CD4-positive, alpha-beta memory T cell (primary cell): ENCODE results near the gene FBRSL1. TPM values are rescaled to one million over a fixed set of nuclear protein-coding genes. Genes with fewer than 3 reads are reported as not detected.
A peak's percentile ranks its signal among the peaks of the same experiment; 100 is the strongest.

Source experiments
- CTCF ChIA-PET: fragments of 350-600 bp; sonication (Branson Sonifier 250); formaldehyde crosslinking; loops from one replicate; lab custom pipeline; 2021; ENCODE audit warnings: inconsistent platforms; ENCODE audit not compliant: partially characterized antibody; lab: Charles Lee
- POLR2A ChIA-PET: fragments of 350-600 bp; sonication (Branson Sonifier 250); formaldehyde crosslinking; loops from one replicate; lab custom pipeline; 2021; ENCODE audit not compliant: partially characterized antibody; lab: Charles Lee
- DNase-seq, 5 donors: peaks; one replicate each; pipeline versions ENCODE4 v3.0.0 to v3.0.0-alpha.2; 2020 to 2022; ENCODE audit warnings: mixed read lengths in 1 of 5
- H3K27ac ChIP-seq: one replicate; pipeline ENCODE4 v1.7.0; 2013; ENCODE audit warnings: low read depth, low read length
- H3K27me3 ChIP-seq: 2 replicates; pipeline ENCODE4 v1.7.0; 2013; ENCODE audit warnings: mild to moderate bottlenecking, low read length, moderate library complexity; ENCODE audit not compliant: insufficient read depth
- H3K36me3 ChIP-seq: 2 replicates; pipeline ENCODE4 v1.7.0; 2013; ENCODE audit warnings: mild to moderate bottlenecking, low read length, moderate library complexity; ENCODE audit not compliant: insufficient read depth
- H3K4me1 ChIP-seq: 2 replicates; pipeline ENCODE4 v1.7.0; 2013; ENCODE audit warnings: mild to moderate bottlenecking, low read length, moderate library complexity; ENCODE audit not compliant: insufficient read depth
- H3K4me3 ChIP-seq, 2 donors: one replicate each; pipeline ENCODE4 v1.7.0; 2013; ENCODE audit warnings: low read length in 2 of 2, mild to moderate bottlenecking in 1 of 2
- H3K9me3 ChIP-seq, 2 donors: one replicate each; pipeline ENCODE4 v1.7.0; 2013; ENCODE audit warnings: low read length in 2 of 2, control low read depth in 1 of 2; ENCODE audit not compliant: control insufficient read depth in 1 of 2
- H3K27ac Mint-ChIP-seq, 7 donors: one replicate each; pipeline ENCODE4 v1.8.0; 2020 to 2021; ENCODE audit warnings: mixed read lengths in 7 of 7, mild to moderate bottlenecking in 6 of 7, inconsistent platforms in 3 of 7, moderate library complexity in 3 of 7
- H3K27me3 Mint-ChIP-seq, 2 donors: one replicate each; pipeline ENCODE4 v1.8.0; 2020 to 2021; ENCODE audit warnings: mixed read lengths in 2 of 2
- H3K36me3 Mint-ChIP-seq, 2 donors: one replicate each; pipeline ENCODE4 v1.8.0; 2020 to 2021; ENCODE audit warnings: mixed read lengths in 2 of 2, inconsistent platforms in 1 of 2, mild to moderate bottlenecking in 1 of 2
- H3K4me1 Mint-ChIP-seq, 4 donors: one replicate each; pipeline ENCODE4 v1.8.0; 2020 to 2021; ENCODE audit warnings: mixed read lengths in 4 of 4, mild to moderate bottlenecking in 1 of 4
- H3K4me3 Mint-ChIP-seq, 8 donors: one replicate each; pipeline ENCODE4 v1.8.0; 2020 to 2021; ENCODE audit warnings: mixed read lengths in 8 of 8, mild to moderate bottlenecking in 7 of 8, moderate library complexity in 6 of 8, inconsistent platforms in 3 of 8
- H3K9me3 Mint-ChIP-seq, 8 donors: one replicate each; pipeline ENCODE4 v1.8.0; 2020 to 2021; ENCODE audit warnings: mixed read lengths in 8 of 8, mild to moderate bottlenecking in 5 of 8, inconsistent platforms in 3 of 8, moderate library complexity in 1 of 8
- intact Hi-C: fragments of 100-400 bp; cut with micrococcal nuclease; formaldehyde crosslinking; loops from one replicate; pipeline ENCODE4 v1.15.1; 2023
- polyA plus RNA-seq, 2 donors: library from polyadenylated mRNA; unstranded; fragments of 300-500 nt; fragmentation: Illumina TruSeq; gene quantifications; one replicate each; pipeline ENCODE4 v1.2.3, GENCODE V29; 2021
- total RNA-seq, 2 experiments: library from RNA; stranded (reverse); gene quantifications; one replicate each; pipeline ENCODE4 v1.2.3, GENCODE V29; 2021

FBRSL1 gene
- total and polyA plus RNA-seq, 4 experiments from 2014 or later, result 3.1 to 101 (median 97.3) TPM; not detected in 1

GRCh38 chr12:132454193-132454932, 35.6 kb upstream of the FBRSL1 start:
- no peaks in the 10 kb centered on the region for H3K9me3 Mint-ChIP-seq
- Histone ChIP-seq H3K9me3 (no peaks in the 10 kb centered on the region), H3K4me3 (no peak overlapping the region), H3K36me3 (no peaks in the 10 kb centered on the region), H3K4me1 (peaks cover 8% of the 10 kb centered on the region), H3K27me3 (no peaks in the 10 kb centered on the region), H3K27ac (no peak overlapping the region)
- no peak for DNase-seq
- peaks cover 0 to 2% of the 10 kb centered on the region in 2 donors for H3K27me3 Mint-ChIP-seq
- H3K27ac Mint-ChIP-seq, result no peak overlapping the region
- H3K36me3 Mint-ChIP-seq, result no peaks in the 10 kb centered on the region
- ChIA-PET CTCF (no interaction called here), POLR2A (no interaction called here)
- peaks cover 8 to 18% (median 12%) of the 10 kb centered on the region in 4 donors for H3K4me1 Mint-ChIP-seq
- intact Hi-C loops, result no loop called here
- no peak overlapping the region for H3K4me3 Mint-ChIP-seq

DNA sequence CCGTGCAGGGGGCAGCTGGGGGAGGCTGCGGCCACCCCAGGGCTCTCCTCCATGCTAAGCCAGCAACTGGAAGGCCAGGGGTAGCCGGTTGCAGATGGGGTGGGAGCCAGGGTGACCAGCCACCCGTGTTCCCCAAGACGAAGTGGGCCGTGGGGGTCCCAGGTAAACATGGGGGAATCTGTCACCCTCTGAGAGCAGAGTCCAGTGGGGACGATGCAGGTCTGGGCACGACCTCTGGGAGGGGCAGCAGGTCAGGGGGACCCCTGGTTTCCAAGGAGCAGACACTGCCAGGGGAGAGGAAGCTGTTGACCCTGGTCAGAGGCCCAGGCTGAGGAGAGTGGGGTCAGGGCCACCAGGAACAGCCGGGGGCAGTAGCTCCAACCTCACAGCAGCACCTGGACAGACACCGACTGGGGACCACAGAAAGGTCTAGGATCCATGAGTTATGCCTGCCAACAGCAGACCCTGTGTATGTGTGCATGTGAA, 35.0 kb upstream of the FBRSL1 start:
- H3K4me1 Mint-ChIP-seq, result peaks cover 6 to 13% (median 7%) of the 10 kb centered on the region in 4 donors
- H3K4me3 Mint-ChIP-seq, result no peak overlapping the region
- Histone ChIP-seq H3K9me3 (no peaks in the 10 kb centered on the region), H3K27me3 (no peaks in the 10 kb centered on the region), H3K4me3 (no peak overlapping the region), H3K27ac (no peak overlapping the region), H3K36me3 (no peaks in the 10 kb centered on the region), H3K4me1 (peaks cover 2% of the 10 kb centered on the region)
- ChIA-PET POLR2A (no interaction called here), CTCF (no interaction called here)
- H3K27me3 Mint-ChIP-seq, result peaks cover 0 to 2% of the 10 kb centered on the region in 2 donors
- H3K36me3 Mint-ChIP-seq, result no peaks in the 10 kb centered on the region
- peak overlapping the region in 1 of 7 donors; percentile 72 for H3K27ac Mint-ChIP-seq
- intact Hi-C loops, result no loop called here
- H3K9me3 Mint-ChIP-seq, result no peaks in the 10 kb centered on the region
- DNase-seq, result no peak

DNA sequence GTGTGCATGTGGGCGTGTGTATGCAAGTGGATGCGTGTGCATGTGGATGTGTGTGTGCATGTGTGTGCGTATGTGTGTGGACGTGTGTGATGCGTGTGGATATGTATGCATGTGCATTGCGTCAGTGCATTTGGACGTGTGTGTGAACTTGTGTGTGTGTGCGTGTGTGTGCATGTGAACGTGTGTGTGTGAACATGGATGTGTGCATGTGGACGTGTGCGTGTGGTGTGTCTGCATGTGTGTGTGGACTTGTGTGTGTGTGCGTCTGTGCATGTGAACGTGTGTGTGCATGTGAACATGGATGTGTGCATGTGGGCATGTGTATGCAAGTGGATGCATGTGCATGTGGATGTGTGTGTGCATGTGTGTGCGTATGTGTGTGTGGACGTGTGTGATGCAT, 34.4 kb upstream of the FBRSL1 start:
- Histone ChIP-seq H3K27ac (no peak overlapping the region), H3K4me1 (no peaks in the 10 kb centered on the region), H3K4me3 (no peak overlapping the region), H3K9me3 (no peaks in the 10 kb centered on the region), H3K36me3 (no peaks in the 10 kb centered on the region), H3K27me3 (no peaks in the 10 kb centered on the region)
- POLR2A ChIA-PET, result interaction anchor here (1.7 kb wide), 1 partner anchor 33 kb away, joined by 5 read pairs; no protein-coding TSS in a partner anchor
- intact Hi-C loops, result no loop called here
- CTCF ChIA-PET, result no interaction called here
- H3K27ac Mint-ChIP-seq, result peak overlapping the region in 3 of 7 donors; percentile 11 to 72 (median 66)
- H3K36me3 Mint-ChIP-seq, result no peaks in the 10 kb centered on the region
- H3K4me1 Mint-ChIP-seq, result peaks cover 6 to 13% (median 7%) of the 10 kb centered on the region in 4 donors
- no peaks in the 10 kb centered on the region for H3K9me3 Mint-ChIP-seq
- peaks cover 0 to 2% of the 10 kb centered on the region in 2 donors for H3K27me3 Mint-ChIP-seq
- DNase-seq, result no peak
- no peak overlapping the region for H3K4me3 Mint-ChIP-seq

DNA sequence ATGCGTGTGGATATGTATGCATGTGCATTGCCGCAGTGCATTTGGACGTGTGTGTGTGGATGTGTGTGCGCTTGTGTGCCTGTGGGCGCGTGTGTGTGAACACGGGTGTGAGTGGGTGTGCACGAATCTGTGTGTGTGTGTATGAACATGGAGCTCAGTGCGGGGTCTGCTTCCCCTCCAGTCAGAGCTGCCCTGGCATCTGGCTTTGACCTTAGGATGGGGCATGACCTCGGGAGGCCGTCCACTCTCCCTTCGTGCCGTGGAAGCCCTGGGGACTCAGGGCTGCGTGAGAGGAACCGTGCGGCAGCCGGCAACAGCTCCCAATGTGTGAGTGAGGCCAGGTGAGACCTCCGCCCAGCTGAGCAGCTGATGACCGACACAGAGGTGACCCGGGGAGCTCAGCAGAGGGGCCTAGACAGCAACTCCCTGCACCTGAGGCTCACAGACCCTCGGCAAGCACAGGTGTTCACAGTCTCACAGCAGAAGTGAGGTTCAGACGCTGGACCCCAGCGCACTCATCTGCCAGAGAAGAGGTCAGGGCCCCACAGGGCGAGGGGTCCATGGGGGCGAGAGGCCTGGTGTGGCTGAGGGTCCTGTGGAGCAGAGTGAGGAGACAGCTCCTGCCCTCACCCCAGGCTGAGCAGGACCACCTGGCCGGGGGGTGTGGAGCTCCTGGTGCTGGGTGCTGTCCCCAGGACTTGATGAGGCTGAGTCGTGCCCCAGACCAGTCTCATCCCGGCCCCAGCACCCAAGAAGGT, 33.6 kb upstream of the FBRSL1 start:
- intact Hi-C loops, result no loop called here
- no peak for DNase-seq
- CTCF ChIA-PET, result no interaction called here
- Mint-ChIP-seq H3K27ac (peak overlapping the region in 1 of 7 donors; percentile 11), H3K27me3 (peaks cover 0 to 2% of the 10 kb centered on the region in 2 donors), H3K36me3 (no peaks in the 10 kb centered on the region), H3K4me1 (peaks cover 6 to 13% (median 7%) of the 10 kb centered on the region in 4 donors), H3K9me3 (no peaks in the 10 kb centered on the region), H3K4me3 (no peak overlapping the region)
- Histone ChIP-seq H3K4me3 (no peak overlapping the region), H3K36me3 (no peaks in the 10 kb centered on the region), H3K27ac (no peak overlapping the region), H3K4me1 (no peaks in the 10 kb centered on the region), H3K9me3 (no peaks in the 10 kb centered on the region), H3K27me3 (no peaks in the 10 kb centered on the region)
- POLR2A ChIA-PET, result interaction anchor here (1.7 kb wide), 1 partner anchor 32 kb away, joined by 5 read pairs; no protein-coding TSS in a partner anchor

DNA sequence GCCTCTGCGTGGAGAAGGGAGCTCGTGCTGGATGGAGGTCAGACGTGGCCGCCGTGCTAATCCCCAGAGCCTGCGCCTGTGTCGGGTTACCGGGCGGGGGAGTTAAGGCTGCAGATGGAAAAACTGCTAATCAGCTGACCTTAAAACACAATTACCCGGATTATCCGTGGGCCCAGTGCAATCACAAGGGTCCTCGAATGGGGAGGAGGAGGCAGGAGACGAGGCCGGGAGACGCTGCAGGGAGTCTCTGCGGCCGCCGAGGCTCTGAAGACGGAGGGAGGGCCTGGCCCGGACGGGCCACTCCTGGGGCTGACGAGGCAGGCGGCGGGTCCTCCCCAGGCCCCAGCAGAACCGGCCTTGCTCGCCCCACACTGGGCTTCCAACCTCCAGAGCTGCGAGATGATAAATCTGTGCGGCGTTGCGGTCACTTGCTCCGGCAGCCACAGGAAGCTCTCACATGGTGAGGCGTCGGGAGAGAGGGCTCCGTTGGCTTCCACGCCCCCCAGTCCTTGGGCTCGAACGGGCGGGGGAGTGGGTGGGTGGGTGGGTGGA, 32.9 kb upstream of the FBRSL1 start:
- no peaks in the 10 kb centered on the region for H3K36me3 Mint-ChIP-seq
- intact Hi-C loops, result no loop called here
- H3K4me1 ChIP-seq, result no peaks in the 10 kb centered on the region
- no peaks in the 10 kb centered on the region for H3K27me3 ChIP-seq
- H3K27me3 Mint-ChIP-seq, result peaks cover 0 to 2% of the 10 kb centered on the region in 2 donors
- no peak overlapping the region for H3K4me3 Mint-ChIP-seq
- CTCF ChIA-PET, result no interaction called here
- DNase-seq, result no peak
- no peak overlapping the region for H3K27ac Mint-ChIP-seq
- no peaks in the 10 kb centered on the region for H3K36me3 ChIP-seq
- no peak overlapping the region for H3K27ac ChIP-seq
- H3K9me3 Mint-ChIP-seq, result no peaks in the 10 kb centered on the region
- no peaks in the 10 kb centered on the region for H3K9me3 ChIP-seq
- peaks cover 6 to 8% (median 7%) of the 10 kb centered on the region in 4 donors for H3K4me1 Mint-ChIP-seq
- no peak overlapping the region for H3K4me3 ChIP-seq
- POLR2A ChIA-PET, result interaction anchor here (1.7 kb wide), 1 partner anchor 32 kb away, joined by 5 read pairs; no protein-coding TSS in a partner anchor

DNA sequence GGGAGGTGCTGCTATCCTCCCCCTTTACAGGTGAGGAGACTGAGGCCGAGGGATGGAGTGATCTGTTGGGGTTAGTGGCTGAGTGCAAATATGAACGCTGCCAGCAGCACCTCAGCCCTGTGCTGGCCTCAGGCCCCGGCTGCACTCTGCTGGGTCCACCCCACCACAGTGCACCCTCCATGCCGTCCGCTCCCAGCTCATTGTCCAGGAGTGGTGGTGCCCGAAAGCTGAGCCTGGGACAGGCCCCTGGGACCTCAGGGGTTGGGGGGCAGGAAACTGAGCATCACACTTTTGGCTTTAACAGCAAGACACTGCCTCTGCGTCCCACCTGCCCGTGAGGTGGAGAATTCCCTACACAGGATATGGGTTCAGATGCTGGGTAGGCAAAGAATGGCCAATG, 31.5 kb upstream of the FBRSL1 start:
- CTCF ChIA-PET, result no interaction called here
- Mint-ChIP-seq H3K4me1 (peaks cover 7 to 8% (median 7%) of the 10 kb centered on the region in 4 donors), H3K4me3 (no peak overlapping the region), H3K36me3 (no peaks in the 10 kb centered on the region), H3K9me3 (no peaks in the 10 kb centered on the region), H3K27ac (no peak overlapping the region), H3K27me3 (no peaks in the 10 kb centered on the region)
- DNase-seq, result no peak
- POLR2A ChIA-PET, result no interaction called here
- H3K9me3 ChIP-seq, result no peaks in the 10 kb centered on the region
- no peaks in the 10 kb centered on the region for H3K27me3 ChIP-seq
- intact Hi-C loops, result no loop called here
- no peak overlapping the region for H3K27ac ChIP-seq
- H3K4me3 ChIP-seq, result no peak overlapping the region
- peaks cover 9% of the 10 kb centered on the region for H3K4me1 ChIP-seq
- H3K36me3 ChIP-seq, result no peaks in the 10 kb centered on the region
